Testis (tissue), 2 donors: ENCODE data around the gene ETS1.

Source experiments
- CTCF ChIP-seq, 3 experiments: fragments of 450-650 bp in 2 of 3; fragments of 200-600 bp in 1 of 3; sonication (generic) in 1 of 3; IDR thresholded peaks; one replicate each; pipeline ENCODE4 v1.5.1; 2016 to 2019; ENCODE audit warnings: antibody characterized with exemption in 3 of 3, mild to moderate bottlenecking in 2 of 3, moderate library complexity in 1 of 3
- POLR2A ChIP-seq: fragments of 450-650 bp; IDR thresholded peaks from one replicate; pipeline ENCODE4 v1.6.1; 2017; ENCODE audit warnings: antibody characterized with exemption, mild to moderate bottlenecking, moderate library complexity

GRCh38 chr11:128544471-128545051, 42.8 kb downstream of the ETS1 start:
- TF ChIP-seq CTCF (IDR thresholded peaks at IDR 0.05) (no peak), POLR2A (no peak)
